Body of pancreas (tissue), 4 donors: ENCODE measurements around the gene INPP5B.

Experiments used
- CTCF ChIP-seq, 7 experiments: fragments of 450-650 bp in 4 of 7; fragments of 200-600 bp in 3 of 7; sonication (generic) in 3 of 7; IDR thresholded peaks; one replicate each; pipeline ENCODE4 v1.5.1; 2016 to 2019; ENCODE audit warnings: antibody characterized with exemption in 7 of 7
- POLR2A ChIP-seq, 3 donors: fragments of 450-650 bp; IDR thresholded peaks; one replicate each; pipeline ENCODE4 v1.6.1; 2016; ENCODE audit warnings: antibody characterized with exemption in 3 of 3, mild to moderate bottlenecking in 2 of 3

- TF ChIP-seq POLR2A (IDR thresholded peaks at IDR 0.05) (no peak), CTCF (IDR thresholded peaks at IDR 0.05) (no peak)
These were observed 95.1 kb downstream of the INPP5B start for GRCh38 chr1:37851782-37852210.
